ENCODE results near the gene OVCA2.

DNA sequence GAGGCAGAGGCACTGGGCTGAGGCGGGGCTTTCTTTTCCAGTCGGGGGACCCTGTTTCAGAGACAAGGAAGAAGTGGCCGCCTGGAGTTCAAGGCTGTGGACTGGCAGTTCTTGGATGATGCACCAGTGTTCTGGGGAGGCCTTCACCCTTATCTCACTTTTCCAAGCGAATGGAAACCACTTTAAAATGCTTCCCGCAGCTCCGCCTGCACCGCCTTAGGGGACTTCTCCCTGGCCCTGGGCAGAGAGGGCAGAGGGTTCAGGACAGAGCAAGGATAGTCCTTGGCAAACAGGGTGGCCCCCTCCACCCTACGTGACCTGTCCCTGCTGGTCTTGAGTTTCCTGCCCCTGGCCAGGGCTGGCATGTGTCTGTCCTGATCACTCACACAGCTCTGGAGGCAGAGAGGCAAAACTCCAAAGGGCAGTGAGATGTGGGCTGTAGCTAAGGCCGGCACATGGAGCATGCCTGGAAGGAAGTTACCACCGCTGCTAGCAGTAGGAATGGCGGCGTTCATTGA is 37.3 kb upstream of the OVCA2 start:
- TF ChIP-seq, protein P1, sequence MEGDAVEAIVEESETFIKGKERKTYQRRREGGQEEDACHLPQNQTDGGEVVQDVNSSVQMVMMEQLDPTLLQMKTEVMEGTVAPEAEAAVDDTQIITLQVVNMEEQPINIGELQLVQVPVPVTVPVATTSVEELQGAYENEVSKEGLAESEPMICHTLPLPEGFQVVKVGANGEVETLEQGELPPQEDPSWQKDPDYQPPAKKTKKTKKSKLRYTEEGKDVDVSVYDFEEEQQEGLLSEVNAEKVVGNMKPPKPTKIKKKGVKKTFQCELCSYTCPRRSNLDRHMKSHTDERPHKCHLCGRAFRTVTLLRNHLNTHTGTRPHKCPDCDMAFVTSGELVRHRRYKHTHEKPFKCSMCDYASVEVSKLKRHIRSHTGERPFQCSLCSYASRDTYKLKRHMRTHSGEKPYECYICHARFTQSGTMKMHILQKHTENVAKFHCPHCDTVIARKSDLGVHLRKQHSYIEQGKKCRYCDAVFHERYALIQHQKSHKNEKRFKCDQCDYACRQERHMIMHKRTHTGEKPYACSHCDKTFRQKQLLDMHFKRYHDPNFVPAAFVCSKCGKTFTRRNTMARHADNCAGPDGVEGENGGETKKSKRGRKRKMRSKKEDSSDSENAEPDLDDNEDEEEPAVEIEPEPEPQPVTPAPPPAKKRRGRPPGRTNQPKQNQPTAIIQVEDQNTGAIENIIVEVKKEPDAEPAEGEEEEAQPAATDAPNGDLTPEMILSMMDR (IDR thresholded peaks at IDR 0.05), result no peak
- TF ChIP-seq POLR2A (IDR thresholded peaks at IDR 0.05), result no peak

Data from transverse colon (tissue), 3 donors.